Measurements from ENCODE around the gene CCDC40. TPM values are rescaled to one million over a fixed set of nuclear protein-coding genes. Genes with fewer than 3 reads are reported as not detected.

The CCDC40 gene
- total and polyA plus RNA-seq, 3 experiments from 2014 or later = 3.6 to 4.3 TPM; not detected in 1

DNA sequence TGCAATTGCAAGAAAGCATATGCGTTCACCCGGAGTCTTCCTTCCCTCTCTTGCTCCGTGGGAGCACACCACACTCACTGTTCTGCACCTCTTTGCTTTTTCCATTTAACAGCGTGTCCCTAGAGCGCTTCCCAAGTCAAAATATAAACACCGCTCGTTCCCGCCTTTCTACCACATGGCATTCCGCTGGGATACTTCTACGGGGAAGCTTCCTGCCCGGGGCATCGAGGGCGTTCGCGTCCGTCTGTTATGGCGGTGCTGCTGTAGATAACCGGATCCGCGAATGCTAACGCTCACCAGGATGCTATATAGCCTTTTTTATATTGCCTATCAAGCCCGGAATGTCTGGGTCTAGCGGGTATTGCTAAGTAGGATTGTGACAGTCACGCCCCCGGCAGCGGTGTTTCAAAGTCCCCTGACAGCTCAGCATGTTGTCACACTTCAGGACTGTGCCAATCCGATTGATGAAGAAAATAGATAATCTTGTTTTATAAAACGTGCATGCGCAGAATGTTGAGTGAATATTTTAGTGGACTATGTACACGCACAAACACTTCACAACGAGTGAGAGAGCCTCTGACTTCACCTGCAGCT lies 31.0 kb downstream of the CCDC40 start:
- H3K4me1 ChIP-seq (ENCODE audit: insufficient read depth, low read length) = no peaks in the 10 kb centered on the region
- no peaks in the 10 kb centered on the region for H3K9me3 ChIP-seq (ENCODE audit: low read length)
- no peak for DNase-seq
- H3K36me3 ChIP-seq (ENCODE audit: insufficient read depth, low read length) = no peaks in the 10 kb centered on the region
- H3K27me3 ChIP-seq (ENCODE audit: insufficient read depth, low read length, poor library complexity, severe bottlenecking) = no peaks in the 10 kb centered on the region
- Mint-ChIP-seq H3K9me3 (peaks cover 0 to 2% (median 0%) of the 10 kb centered on the region in 5 donors), H3K36me3 (no peaks in the 10 kb centered on the region), H3K27ac (no peak overlapping the region), H3K4me3 (no peak overlapping the region), H3K27me3 (peaks cover 4 to 5% of the 10 kb centered on the region in 2 donors), H3K4me1 (peaks cover 1 to 9% (median 6%) of the 10 kb centered on the region in 3 donors)
- ChIA-PET CTCF (interaction anchor here (1.4 kb wide), 1 partner anchor 34 kb away, joined by 3 read pairs; the partner anchor contains the start of gene GAA), POLR2A (no interaction called here)
- H3K4me3 ChIP-seq (ENCODE audit: low read length) = no peak overlapping the region
- H3K27ac ChIP-seq (ENCODE audit: low read depth, low read length) = no peak overlapping the region

DNA sequence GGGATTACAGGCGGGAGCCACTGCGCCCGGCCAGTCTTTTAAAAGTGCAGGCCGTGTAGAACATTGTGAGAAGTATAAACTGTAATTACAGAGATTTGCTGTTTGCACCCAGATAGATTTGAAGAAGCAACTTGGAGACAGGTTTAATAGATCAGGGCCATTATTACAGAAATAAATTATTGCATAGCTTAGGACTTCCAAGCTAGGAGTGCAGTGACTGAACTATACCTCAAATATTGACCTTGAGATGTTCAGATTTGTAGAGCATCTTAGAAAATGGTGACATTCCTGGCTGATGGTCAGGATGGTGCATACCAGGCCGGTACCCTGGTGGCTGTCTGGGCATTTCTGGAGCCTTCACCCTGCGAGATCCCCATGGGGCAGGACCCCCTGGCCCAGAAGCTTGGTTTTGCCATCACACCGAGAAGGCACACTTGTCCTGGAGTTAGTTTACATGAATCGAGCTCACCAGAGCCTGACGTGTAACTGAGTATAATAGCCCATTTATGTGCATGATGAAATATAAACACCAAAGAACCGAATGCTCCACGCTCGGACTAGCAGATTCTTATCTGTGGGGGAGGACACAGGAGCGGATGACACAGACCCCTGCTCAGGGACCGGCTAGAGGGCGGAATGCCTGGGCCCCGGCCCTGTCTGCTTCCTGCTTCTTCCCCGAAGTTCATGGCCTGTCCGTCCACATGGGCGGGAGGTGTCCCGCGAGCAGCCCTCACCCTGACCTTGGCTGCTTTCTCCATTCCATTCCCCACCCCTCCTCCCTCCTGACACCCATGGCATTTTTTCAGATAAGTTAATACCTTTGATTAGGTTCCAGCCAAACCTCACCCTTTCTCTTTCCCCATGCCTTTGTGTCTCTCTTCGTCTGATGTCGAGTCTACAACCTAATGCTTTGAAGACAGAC lies 32.1 kb downstream of the CCDC40 start:
- peak overlapping the region in 1 of 8 donors; percentile 55 for H3K27ac Mint-ChIP-seq
- no peak overlapping the region for H3K4me3 ChIP-seq (ENCODE audit: low read length)
- DNase-seq = no peak
- POLR2A ChIA-PET = no interaction called here
- peaks cover 1 to 9% (median 6%) of the 10 kb centered on the region in 3 donors for H3K4me1 Mint-ChIP-seq
- H3K36me3 ChIP-seq (ENCODE audit: insufficient read depth, low read length) = no peaks in the 10 kb centered on the region
- H3K27me3 Mint-ChIP-seq = peaks cover 7 to 11% of the 10 kb centered on the region in 2 donors
- H3K36me3 Mint-ChIP-seq = no peaks in the 10 kb centered on the region
- no peaks in the 10 kb centered on the region for H3K27me3 ChIP-seq (ENCODE audit: insufficient read depth, low read length, poor library complexity, severe bottlenecking)
- no peak overlapping the region for H3K27ac ChIP-seq (ENCODE audit: low read depth, low read length)
- CTCF ChIA-PET = interaction anchor here (1.4 kb wide), 1 partner anchor 33 kb away, joined by 3 read pairs; the partner anchor contains the start of gene GAA
- H3K9me3 ChIP-seq (ENCODE audit: low read length) = no peaks in the 10 kb centered on the region
- H3K4me1 ChIP-seq (ENCODE audit: insufficient read depth, low read length) = no peaks in the 10 kb centered on the region
- H3K9me3 Mint-ChIP-seq = peaks cover 0 to 2% (median 0%) of the 10 kb centered on the region in 5 donors
- no peak overlapping the region for H3K4me3 Mint-ChIP-seq

DNA sequence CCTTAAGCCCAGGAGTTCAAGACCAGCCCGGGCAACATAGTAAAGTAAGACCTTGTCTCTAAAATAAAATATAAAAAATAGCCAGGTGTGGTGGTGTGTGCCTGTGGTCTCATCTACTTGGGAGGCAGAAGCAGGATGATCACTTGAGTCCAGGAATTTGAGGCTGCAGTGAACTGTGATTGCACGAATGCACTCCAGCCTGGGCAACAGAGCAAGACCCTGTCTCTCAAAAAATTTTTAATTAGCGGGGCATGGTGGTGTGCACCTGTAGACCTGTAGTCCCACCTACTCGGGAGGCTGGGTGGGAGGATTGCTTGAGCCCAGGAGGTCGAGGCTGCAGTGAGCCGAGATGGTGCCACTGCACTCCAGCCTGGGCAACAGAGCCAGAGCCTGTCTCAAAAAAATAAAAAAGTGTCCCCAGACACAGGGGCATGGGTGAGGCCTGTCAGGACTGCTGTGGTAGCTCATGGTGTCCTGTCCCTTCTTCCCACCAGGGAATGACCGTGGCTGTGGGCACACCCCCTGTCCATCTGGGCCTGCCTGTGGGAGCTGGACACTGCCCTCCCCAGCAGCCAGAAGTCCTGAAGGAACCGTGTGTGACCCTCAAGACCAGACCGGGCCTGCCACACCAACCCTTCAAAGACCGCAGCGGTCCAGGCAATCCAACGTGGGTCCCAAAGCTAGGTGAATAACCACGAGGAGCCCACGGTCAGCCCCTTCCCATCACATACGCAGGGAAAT lies 34.1 kb downstream of the CCDC40 start:
- no peaks in the 10 kb centered on the region for H3K4me1 ChIP-seq (ENCODE audit: insufficient read depth, low read length)
- peaks cover 0 to 2% (median 0%) of the 10 kb centered on the region in 5 donors for H3K9me3 Mint-ChIP-seq
- H3K27me3 Mint-ChIP-seq = peaks cover 7 to 14% of the 10 kb centered on the region in 2 donors
- H3K27ac Mint-ChIP-seq = no peak overlapping the region
- H3K4me3 ChIP-seq (ENCODE audit: low read length) = no peak overlapping the region
- no peak for DNase-seq
- H3K36me3 ChIP-seq (ENCODE audit: insufficient read depth, low read length) = no peaks in the 10 kb centered on the region
- POLR2A ChIA-PET = no interaction called here
- H3K36me3 Mint-ChIP-seq = no peaks in the 10 kb centered on the region
- H3K4me1 Mint-ChIP-seq = peaks cover 1 to 9% (median 6%) of the 10 kb centered on the region in 3 donors
- CTCF ChIA-PET = no interaction called here
- no peak overlapping the region for H3K4me3 Mint-ChIP-seq
- no peak overlapping the region for H3K27ac ChIP-seq (ENCODE audit: low read depth, low read length)
- H3K27me3 ChIP-seq (ENCODE audit: insufficient read depth, low read length, poor library complexity, severe bottlenecking) = no peaks in the 10 kb centered on the region
- no peaks in the 10 kb centered on the region for H3K9me3 ChIP-seq (ENCODE audit: low read length)

DNA sequence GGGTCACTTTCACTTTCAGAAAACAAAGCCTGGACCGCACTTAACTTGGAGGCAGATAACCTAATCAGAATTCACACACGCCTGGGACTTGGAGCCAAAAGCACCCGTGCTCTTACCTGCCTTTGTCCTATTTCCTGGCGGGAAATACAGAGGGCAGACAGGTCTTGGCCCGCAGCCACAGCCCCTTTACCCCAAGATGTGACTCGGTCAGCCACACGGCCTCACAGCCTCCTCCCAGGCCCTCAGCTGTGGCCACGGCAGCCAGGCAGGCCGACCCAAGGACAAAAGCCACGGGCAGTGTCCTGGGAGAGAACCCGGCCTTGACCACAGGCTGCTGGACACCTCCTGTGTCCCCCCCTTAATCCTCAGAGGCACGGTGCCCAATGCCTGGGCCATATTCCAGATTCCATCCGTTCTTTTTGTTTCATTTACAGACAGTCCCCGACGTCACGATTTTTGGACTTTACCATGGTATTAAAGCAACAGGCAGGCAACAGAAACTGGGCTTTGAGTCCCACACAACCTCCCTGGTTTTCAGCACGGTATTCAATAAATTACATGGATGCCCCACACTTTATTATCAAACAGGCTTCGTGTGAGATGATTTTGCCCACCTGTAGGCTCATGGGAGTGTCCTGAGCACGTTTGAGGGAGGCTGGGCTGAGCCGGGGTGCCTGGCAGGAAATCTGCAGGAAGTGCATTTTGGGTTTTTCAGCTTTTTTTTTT lies 34.8 kb downstream of the CCDC40 start:
- Histone ChIP-seq H3K27me3 (ENCODE audit: insufficient read depth, low read length, poor library complexity, severe bottlenecking) (no peaks in the 10 kb centered on the region), H3K9me3 (ENCODE audit: low read length) (no peaks in the 10 kb centered on the region), H3K4me3 (ENCODE audit: low read length) (no peak overlapping the region), H3K36me3 (ENCODE audit: insufficient read depth, low read length) (no peaks in the 10 kb centered on the region), H3K4me1 (ENCODE audit: insufficient read depth, low read length) (no peaks in the 10 kb centered on the region), H3K27ac (ENCODE audit: low read depth, low read length) (no peak overlapping the region)
- peak overlapping the region in 1 of 8 donors; percentile 58 for H3K27ac Mint-ChIP-seq
- DNase-seq = no peak
- no peaks in the 10 kb centered on the region for H3K36me3 Mint-ChIP-seq
- peaks cover 0 to 2% (median 0%) of the 10 kb centered on the region in 5 donors for H3K9me3 Mint-ChIP-seq
- peaks cover 7 to 17% of the 10 kb centered on the region in 2 donors for H3K27me3 Mint-ChIP-seq
- POLR2A ChIA-PET = interaction anchor here (0.6 kb wide), 1 partner anchor 63 kb away, joined by 6 read pairs; no protein-coding TSS in a partner anchor
- no peak overlapping the region for H3K4me3 Mint-ChIP-seq
- CTCF ChIA-PET = no interaction called here
- H3K4me1 Mint-ChIP-seq = peaks cover 1 to 9% (median 6%) of the 10 kb centered on the region in 3 donors

DNA sequence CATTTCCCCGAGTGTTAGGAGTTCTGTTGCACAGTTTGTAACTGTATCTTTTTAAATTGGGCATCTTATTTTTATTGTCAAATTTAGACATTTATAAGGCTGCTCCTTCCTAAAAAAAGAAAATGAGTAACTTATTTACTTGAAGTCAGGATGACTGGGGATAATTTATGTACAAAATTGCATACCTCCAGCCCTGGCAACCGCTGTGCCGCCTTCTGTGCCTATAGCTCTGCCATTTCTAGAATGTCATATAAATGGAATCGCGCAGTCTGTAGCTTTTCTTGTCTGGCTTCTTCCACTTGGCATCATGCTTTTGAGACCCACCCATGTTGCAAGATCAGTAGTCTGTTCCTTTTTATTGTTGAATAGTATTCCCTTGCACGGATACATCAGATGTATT lies 36.0 kb downstream of the CCDC40 start:
- H3K27ac Mint-ChIP-seq = no peak overlapping the region
- no peak for DNase-seq
- H3K36me3 Mint-ChIP-seq = no peaks in the 10 kb centered on the region
- H3K9me3 Mint-ChIP-seq = peaks cover 0 to 2% (median 0%) of the 10 kb centered on the region in 5 donors
- Histone ChIP-seq H3K36me3 (ENCODE audit: insufficient read depth, low read length) (no peaks in the 10 kb centered on the region), H3K27me3 (ENCODE audit: insufficient read depth, low read length, poor library complexity, severe bottlenecking) (no peaks in the 10 kb centered on the region), H3K9me3 (ENCODE audit: low read length) (no peaks in the 10 kb centered on the region), H3K4me3 (ENCODE audit: low read length) (no peak overlapping the region), H3K4me1 (ENCODE audit: insufficient read depth, low read length) (no peaks in the 10 kb centered on the region), H3K27ac (ENCODE audit: low read depth, low read length) (no peak overlapping the region)
- peaks cover 9 to 18% of the 10 kb centered on the region in 2 donors for H3K27me3 Mint-ChIP-seq
- no peak overlapping the region for H3K4me3 Mint-ChIP-seq
- H3K4me1 Mint-ChIP-seq = peaks cover 1 to 9% (median 6%) of the 10 kb centered on the region in 3 donors
- ChIA-PET CTCF (interaction anchor here (1.0 kb wide), 1 partner anchor 10 kb away, joined by 6 read pairs; no protein-coding TSS in a partner anchor), POLR2A (interaction anchor here (0.6 kb wide), 1 partner anchor 343 kb away, joined by 9 read pairs; no protein-coding TSS in a partner anchor)

DNA sequence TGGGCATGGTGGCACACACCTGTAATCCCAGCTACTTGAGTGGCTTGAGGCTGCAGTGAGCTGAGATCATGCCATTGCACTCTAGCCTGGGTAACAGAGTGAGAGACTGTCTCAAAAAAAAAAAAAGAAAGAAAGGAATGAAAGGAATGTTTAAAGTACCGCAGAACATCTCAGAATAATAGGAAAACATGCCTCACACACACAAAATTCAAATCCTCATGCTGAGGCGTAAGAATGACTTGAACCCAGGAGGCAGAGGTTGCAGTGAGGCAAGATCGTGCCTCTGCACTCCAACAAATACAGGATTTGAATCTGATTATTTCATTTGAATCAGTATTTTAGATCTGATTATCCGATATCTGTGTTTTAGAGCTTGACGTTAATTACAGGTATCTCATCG lies 43.6 kb downstream of the CCDC40 start:
- H3K27ac ChIP-seq (ENCODE audit: low read depth, low read length) = no peak overlapping the region
- Mint-ChIP-seq H3K4me3 (no peak overlapping the region), H3K27me3 (peaks cover 13 to 17% of the 10 kb centered on the region in 2 donors), H3K9me3 (no peaks in the 10 kb centered on the region), H3K27ac (no peak overlapping the region), H3K36me3 (no peaks in the 10 kb centered on the region), H3K4me1 (peaks cover 0 to 3% (median 2%) of the 10 kb centered on the region in 3 donors)
- H3K27me3 ChIP-seq (ENCODE audit: insufficient read depth, low read length, poor library complexity, severe bottlenecking) = no peaks in the 10 kb centered on the region
- H3K36me3 ChIP-seq (ENCODE audit: insufficient read depth, low read length) = no peaks in the 10 kb centered on the region
- CTCF ChIA-PET = interaction anchor here (1.1 kb wide), 1 partner anchor 76 kb away, joined by 3 read pairs; no protein-coding TSS in a partner anchor
- H3K4me3 ChIP-seq (ENCODE audit: low read length) = no peak overlapping the region
- H3K4me1 ChIP-seq (ENCODE audit: insufficient read depth, low read length) = peaks cover 5% of the 10 kb centered on the region
- no peaks in the 10 kb centered on the region for H3K9me3 ChIP-seq (ENCODE audit: low read length)
- no peak for DNase-seq
- POLR2A ChIA-PET = no interaction called here

DNA sequence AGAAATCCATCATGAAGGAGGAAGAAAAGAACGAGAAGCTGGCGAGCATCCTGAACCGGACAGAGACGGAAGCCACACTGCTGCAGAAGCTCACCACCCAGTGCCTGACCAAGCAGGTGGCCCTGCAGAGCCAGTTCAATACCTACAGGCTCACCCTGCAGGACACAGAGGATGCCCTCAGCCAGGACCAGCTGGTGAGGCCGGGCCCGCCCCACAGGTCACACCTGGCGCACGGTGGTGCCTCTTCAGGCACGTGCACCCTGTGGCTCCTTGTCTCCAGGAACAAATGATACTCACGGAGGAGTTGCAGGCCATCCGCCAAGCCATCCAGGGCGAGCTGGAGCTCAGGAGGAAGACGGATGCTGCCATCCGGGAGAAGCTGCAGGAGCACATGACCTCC lies 45.2 kb downstream of the CCDC40 start:
- peak overlapping the region in 2 of 8 donors; percentile 46 to 68 for H3K27ac Mint-ChIP-seq
- no peak for DNase-seq
- no peaks in the 10 kb centered on the region for H3K36me3 Mint-ChIP-seq
- H3K27me3 ChIP-seq (ENCODE audit: insufficient read depth, low read length, poor library complexity, severe bottlenecking) = no peaks in the 10 kb centered on the region
- H3K27me3 Mint-ChIP-seq = peaks cover 12 to 14% of the 10 kb centered on the region in 2 donors
- no peak overlapping the region for H3K4me3 ChIP-seq (ENCODE audit: low read length)
- ChIA-PET CTCF (interaction anchor here (1.4 to 2.9 kb wide), 6 partner anchors 9 to 73 kb away, joined by 4 to 23 read pairs (median 6); partner anchors contain the start of gene GAA), POLR2A (interaction anchor here (0.6 kb wide), 1 partner anchor 184 kb away, joined by 5 read pairs; no protein-coding TSS in a partner anchor)
- H3K4me1 Mint-ChIP-seq = peaks cover 0 to 3% (median 2%) of the 10 kb centered on the region in 3 donors
- H3K9me3 Mint-ChIP-seq = no peaks in the 10 kb centered on the region
- H3K4me1 ChIP-seq (ENCODE audit: insufficient read depth, low read length) = peaks cover 5% of the 10 kb centered on the region
- no peak overlapping the region for H3K27ac ChIP-seq (ENCODE audit: low read depth, low read length)
- H3K4me3 Mint-ChIP-seq = no peak overlapping the region
- H3K36me3 ChIP-seq (ENCODE audit: insufficient read depth, low read length) = no peaks in the 10 kb centered on the region
- H3K9me3 ChIP-seq (ENCODE audit: low read length) = no peaks in the 10 kb centered on the region

Data from CD8-positive, alpha-beta memory T cell (primary cell).